Stimulated activated CD4-positive, alpha-beta T cell treated with anti-CD3 and anti-CD28 coated beads, Interleukin-12 subunit alpha, Interleukin-12 subunit beta, amount 100 ng/mL, for 4 hours (primary cell): ENCODE data around the gene NPHP3.

ENCODE experiments used
- DNase-seq: peaks from one replicate; pipeline ENCODE4 v3.0.0-alpha.2; 2020

The NPHP3 gene

GRCh38 chr3:132695422-132695821, 26.8 kb downstream of the NPHP3 start:
- DNase-seq = no peak

GRCh38 chr3:132694991-132695390, 27.2 kb downstream of the NPHP3 start:
- DNase-seq = no peak

DNA sequence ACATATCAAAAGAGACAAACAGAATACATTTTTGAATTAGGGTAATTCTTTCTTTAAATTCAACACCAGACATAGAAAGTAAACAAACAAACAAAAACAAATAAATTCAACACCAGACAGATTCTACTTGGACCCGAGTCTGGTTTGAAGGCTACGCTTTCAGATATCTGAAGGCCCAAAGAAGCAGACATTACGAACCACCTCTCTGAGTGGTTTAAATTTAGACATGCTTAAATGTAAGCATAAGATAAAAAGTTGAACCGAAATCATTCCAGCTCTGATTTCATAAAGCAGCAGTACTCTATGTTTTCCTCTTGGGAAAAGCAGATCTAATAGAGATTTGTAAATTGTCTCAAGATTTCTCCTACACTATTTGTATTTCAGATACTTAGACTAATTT, 32.2 kb downstream of the NPHP3 start:
- no peak for DNase-seq

- DNase-seq = no peak
Observed at GRCh38 chr3:132682201-132682600, 40.0 kb downstream of the NPHP3 start.

- DNase-seq = no peak
Observed at GRCh38 chr3:132681421-132681820, 40.8 kb downstream of the NPHP3 start.

DNA sequence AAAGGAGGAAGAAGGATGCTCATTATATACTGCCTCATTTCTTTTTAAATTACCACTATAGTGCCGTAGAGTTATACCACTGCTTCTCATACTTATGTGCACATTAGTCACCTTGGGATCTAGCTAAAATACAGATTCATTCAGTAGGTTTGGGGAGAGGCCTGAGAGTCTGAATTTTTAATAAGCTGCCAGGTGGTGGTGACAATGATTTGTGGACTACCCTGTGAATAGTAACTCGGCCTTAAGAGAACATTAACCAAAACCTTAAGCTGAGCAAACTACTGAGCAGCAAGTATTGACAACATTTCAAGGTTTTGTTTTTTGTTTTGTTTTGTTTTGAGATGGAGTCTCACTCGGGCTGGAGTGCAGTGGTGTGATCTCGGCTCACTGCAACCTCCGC, 42.3 kb downstream of the NPHP3 start:
- DNase-seq = no peak

- DNase-seq = no peak
Observed at GRCh38 chr3:132675408-132675807, 46.8 kb downstream of the NPHP3 start.

GRCh38 chr3:132669256-132669777, 52.9 kb downstream of the NPHP3 start:
- DNase-seq = no peak

DNA sequence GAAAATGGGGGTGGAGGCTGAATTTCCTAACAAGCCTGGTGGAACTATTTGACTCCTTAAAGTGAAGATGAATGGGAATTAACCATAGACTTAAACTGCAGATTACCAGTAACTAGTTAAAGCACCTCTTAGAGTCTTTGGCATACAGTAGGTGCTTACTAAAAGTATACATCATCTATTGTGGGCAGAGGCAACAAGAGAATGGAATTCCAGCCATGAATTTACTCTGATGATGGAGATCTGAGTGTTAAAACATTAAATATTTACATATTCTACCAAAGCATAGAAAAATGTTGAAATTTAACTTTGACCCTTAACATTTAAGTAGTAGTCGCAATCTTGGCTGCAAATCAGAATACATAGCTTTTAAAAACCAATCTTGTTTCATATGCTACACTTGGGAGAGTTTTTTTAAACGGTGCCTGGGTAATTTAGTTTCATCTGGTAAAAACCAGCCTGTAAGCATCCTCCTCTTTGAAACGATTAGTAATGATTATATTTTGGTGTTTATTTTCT, 56.9 kb downstream of the NPHP3 start:
- DNase-seq = no peak

GRCh38 chr3:132662212-132662611, 60.0 kb downstream of the NPHP3 start:
- DNase-seq = no peak

GRCh38 chr3:132661101-132661500, 61.1 kb downstream of the NPHP3 start:
- DNase-seq = no peak

DNA sequence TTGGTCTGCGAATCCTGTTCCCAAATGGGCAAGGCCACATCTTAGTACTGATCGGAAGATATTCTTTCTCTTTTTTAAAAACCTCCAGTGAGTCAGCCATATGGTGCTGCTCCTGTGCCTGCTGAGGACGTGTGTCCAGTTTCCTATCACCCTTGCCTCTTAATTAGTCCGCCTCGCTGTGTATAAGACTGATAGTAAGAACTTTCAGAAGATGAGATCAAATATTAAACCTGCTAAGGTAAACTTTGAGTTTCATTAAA, 61.5 kb downstream of the NPHP3 start:
- DNase-seq = no peak

- DNase-seq = peak; percentile 67
Observed at GRCh38 chr3:132660052-132660810, 62.0 kb downstream of the NPHP3 start, which contains the start of gene UBA5. TSS of gene UBA5 (plus strand) at chr3:132660329. CDS start at chr3:132660538, 209 bp downstream.

GRCh38 chr3:132659365-132660051, 62.7 kb downstream of the NPHP3 start, which contains the start of gene ACAD11:
TSS of gene ACAD11 (minus strand) at chr3:132659809. CDS start at chr3:132659751, 58 bp downstream.
- peak; percentile 7 for DNase-seq

DNA sequence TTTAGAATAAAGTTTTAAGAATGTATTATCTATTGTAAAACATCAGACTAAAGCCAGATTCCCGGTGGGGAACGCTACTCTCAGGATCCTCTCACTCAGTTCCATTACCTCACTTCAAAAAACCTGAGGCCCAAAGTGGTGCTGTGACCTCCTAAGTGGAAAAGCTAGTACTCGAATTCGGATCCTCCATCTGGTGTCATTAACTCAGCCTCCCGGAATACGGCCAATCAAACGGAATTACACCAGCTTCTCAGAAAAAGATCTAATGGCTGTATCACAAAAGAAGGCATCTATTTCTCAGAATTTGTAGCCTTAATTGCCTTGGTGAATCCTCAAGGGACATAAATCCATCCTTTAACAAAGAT, 63.2 kb downstream of the NPHP3 start:
- DNase-seq = no peak

- no peak for DNase-seq
Observed at GRCh38 chr3:132657869-132658747, 64.1 kb downstream of the NPHP3 start.

DNA sequence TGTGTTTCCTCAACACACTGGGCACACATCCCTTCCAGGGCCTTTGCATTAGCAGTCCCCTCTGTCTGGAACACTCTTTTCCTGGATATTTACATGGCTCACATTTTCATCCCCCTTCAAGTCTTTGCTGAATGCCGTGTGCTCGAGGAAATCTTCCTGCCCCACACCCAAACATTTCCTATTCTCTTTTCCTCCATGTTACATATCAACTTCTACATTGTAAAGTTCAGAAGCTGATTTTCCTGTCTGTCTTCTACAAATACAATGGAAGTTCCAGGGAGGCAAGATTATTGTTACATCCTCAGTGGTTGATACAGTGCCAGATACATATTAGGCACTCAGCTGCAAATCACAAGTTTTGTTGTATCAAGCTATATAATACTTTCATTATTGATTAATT, 66.7 kb downstream of the NPHP3 start:
- DNase-seq = no peak

GRCh38 chr3:132654721-132655120, 67.5 kb downstream of the NPHP3 start:
- DNase-seq = no peak

DNA sequence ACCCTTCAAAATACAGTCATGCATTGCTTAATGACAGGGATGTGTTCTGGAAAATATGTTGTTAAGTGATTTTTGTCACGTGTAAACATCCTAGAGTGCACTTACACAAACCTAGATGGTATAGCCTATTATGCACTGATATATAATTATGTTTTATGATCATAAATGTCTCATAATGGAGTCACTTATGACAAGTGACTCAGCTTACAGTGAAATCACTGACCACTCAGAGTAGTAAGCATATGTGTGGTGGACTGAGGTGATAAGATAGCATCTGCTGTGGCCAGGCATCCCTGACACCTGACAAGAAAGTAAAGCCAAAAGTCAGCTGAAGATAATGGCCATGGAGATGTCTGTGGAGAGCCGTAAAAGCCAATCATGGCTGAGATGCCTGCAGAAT, 68.0 kb downstream of the NPHP3 start:
- DNase-seq = no peak

- no peak for DNase-seq
Observed at GRCh38 chr3:132652640-132653270, 69.5 kb downstream of the NPHP3 start.

DNA sequence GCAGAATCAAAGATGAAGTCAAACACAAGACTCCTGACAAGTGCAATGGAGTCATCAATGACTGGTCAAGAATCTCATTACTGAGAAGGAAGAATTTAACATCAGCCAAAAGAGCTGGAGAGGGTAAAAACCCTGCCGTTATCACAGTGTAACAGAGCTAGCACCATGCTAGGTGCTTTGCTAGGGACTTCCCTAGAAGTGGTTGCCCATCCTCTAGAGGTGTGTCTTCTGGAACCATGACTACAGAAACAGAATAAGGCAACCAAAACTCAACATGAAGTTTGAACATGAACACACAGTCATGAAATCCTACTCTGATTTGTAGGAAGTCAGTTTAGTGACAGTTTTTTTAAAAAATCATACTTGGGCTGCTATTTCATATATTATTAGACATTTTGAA, 72.1 kb downstream of the NPHP3 start:
- DNase-seq = no peak

GRCh38 chr3:132645058-132645457, 77.2 kb downstream of the NPHP3 start:
- DNase-seq = no peak

DNA sequence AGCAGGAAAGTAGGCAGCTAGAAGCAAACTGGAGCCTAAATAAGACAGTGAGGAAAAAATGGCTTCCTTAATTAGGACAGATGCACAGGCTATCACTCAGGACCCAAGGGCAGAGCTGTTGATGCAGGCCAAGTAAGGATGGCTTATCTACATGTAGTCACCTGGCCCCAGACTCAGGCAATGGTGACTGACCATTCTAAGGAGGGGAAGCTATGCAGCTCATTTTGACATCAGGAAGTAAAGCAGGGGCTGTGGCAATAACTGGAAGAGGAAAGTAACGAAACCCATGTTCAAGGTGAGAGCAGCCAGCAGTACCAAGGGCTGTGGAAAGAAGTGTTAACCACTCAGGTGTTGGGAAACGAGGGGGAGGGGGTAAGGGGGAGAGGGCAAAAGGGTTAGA, 78.8 kb downstream of the NPHP3 start:
- no peak for DNase-seq
